Activated CD8-positive, alpha-beta memory T cell treated with anti-CD3 and anti-CD28 coated beads for 4 hours (primary cell): ENCODE data around the gene CLIP4.

ENCODE experiments used
- DNase-seq, 2 donors: peaks; one replicate each; pipeline ENCODE4 v3.0.0-alpha.2; 2020; ENCODE audit warnings: low read depth in 2 of 2

CLIP4 gene

DNA sequence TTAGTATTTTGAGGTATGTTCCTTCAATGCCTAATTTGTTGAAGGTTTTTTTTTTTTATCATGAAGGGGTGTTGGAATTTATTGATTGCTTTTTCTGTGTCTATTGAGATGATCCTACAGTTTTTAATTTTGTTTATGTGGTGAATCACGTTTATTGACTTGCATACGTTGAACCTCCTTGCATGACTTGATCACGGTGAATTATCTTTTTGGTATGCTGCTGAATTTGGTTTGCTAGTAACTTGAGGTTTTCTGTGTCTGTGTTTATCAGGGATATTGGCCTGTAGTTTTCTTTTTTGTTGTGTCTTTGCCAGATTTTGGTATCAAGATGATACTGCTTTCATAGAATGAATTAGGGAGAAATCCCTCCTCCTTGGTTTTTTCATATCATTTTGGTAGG, 23.9 kb downstream of the CLIP4 start:
- no peak for DNase-seq

DNA sequence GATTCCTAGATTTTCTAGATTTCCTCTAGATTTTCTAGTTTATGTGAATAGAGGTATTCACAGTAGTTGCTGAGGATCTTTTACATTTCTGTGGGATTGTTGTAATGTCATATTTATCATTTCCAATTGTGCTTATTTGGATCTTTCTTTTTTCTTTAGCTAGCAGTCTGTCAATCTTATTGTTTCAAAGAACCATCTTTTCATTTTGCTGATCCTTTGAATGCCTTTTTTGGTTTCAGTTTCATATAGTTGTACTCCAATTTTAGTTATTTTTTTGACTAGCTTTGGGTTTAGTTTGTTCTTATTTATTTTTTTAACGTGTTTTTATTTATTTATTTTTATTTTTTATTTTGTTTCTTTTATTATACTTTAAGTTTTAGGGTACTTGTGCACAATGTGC, 24.5 kb downstream of the CLIP4 start:
- DNase-seq = no peak

DNA sequence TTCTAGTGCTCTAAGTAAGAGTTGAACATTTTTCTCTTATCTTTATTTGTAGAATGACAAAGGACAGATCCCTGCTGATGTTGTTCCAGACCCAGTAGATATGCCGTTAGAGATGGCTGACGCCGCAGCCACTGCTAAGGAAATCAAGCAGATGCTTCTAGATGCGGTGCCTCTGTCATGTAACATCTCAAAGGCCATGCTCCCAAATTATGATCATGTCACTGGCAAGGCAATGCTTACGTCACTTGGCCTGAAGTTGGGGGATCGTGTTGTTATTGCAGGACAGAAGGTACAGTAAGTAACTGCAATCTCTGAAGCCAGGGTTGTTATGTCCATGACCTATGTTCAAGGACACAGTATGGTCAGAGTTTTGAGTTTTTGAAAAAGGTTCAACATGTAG, 28.4 kb downstream of the CLIP4 start:
- no peak for DNase-seq

DNA sequence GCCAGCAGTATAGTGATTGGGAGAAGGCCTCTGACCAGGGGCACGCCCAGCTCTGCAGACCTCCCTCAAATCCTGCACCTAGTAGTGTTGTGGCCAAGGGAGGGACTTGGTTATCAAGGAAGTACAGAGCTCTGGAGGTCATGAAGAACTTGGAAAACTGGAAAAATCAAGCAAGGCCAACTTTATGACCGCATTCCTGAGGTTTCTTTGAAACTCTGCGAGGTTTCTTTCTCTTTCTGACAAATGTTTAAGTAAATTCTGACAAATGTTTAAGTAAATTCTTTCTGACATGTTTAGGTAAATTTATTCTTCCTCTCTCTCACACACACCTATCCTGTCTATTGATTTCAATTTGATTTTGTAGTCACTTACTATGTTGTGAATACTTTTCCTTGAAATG, 31.0 kb downstream of the CLIP4 start:
- DNase-seq = no peak

DNA sequence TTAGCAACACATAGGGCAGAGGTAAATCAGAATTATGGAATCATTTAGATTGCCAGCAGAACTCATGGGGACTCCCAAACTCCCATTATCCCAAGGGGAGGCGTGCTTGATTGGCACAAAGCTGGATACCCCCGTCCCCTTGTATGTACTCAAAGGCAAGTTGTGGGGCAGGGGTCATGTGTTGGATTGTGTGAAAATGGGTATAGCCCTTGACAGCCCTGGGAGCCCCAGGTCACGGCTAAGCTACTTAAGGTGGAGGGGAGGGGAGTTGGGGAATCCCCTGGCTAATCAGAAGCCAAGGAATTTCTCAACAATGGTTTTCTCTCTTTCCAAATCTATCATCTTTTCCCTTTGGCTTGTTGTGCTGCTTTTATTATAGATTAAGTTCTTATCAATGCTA, 32.7 kb downstream of the CLIP4 start:
- no peak for DNase-seq

DNA sequence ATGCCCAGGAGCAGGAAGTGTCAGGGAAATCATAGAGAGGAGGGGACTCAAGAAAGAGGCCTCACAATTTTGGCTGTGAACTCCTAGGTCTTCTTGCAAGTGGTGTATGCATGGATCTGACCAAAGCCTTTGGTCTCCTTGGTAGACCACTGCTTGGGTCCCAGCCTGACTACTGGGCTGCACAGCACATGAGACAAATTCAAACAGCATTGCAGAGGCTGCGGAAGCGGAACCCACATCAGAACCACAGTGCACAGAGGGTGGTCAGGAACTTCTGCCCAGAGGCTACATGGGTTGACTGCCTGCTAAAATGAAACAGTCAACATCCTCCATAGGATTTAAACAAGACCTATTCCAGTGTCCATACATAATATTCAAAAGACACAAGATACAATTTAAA, 39.4 kb downstream of the CLIP4 start:
- DNase-seq = no peak

DNA sequence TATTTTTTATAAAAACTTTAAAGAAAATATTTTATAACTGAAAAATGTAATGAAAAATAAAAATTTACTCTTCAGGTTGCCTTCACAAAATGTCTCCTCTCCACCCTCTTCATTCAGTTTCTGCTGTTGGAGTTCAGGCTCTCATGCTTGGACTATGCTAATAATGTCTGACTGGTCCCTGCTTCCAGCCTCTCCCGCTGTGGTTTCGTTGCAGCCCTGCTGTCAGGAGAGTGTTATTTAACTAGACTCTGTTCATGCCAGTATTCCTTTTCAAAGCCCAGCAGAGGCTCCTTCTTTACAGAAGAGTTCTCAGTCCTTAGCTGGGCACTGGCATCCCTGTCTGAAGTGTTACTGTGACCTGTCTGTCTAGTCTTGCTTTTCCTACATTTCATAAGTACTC, 40.4 kb downstream of the CLIP4 start:
- DNase-seq = no peak

DNA sequence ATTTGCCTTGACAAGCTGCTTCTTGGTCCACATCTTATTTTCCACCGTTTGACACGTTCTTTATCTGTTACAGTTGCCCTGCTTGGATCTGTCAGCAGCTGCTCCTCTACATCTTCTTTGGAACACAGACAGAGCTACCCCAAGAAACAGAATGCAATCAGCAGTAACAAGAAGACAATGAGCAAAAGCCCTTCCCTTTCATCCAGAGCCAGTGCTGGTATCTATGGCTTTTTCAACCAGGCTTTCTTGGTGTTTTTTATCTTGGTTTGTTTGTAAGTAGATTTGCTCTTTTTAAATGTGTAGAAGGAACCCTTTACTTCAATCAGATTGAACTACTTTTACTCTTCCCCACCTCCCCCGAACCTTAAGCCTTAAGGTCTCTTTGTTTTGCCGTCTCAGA, 41.9 kb downstream of the CLIP4 start:
- no peak for DNase-seq

DNA sequence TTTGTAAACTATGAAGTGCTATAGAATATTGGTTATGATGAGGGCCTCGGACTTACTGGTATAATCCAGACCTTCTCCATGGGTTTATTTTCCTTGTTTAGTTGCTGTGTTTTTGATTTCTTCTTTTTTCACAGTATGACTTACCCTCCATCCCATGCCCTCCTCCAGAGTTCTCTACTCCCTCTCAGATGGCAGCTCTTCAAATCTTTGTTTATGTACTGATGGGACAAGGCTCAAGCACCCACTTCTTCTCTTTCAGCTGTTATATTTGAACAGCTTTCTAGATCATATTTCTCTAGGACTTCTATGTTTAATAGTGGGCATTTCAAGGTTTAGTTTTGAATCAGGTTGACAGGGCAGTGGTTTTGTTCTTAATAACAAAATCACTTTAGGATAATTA, 43.9 kb downstream of the CLIP4 start:
- no peak for DNase-seq

DNA sequence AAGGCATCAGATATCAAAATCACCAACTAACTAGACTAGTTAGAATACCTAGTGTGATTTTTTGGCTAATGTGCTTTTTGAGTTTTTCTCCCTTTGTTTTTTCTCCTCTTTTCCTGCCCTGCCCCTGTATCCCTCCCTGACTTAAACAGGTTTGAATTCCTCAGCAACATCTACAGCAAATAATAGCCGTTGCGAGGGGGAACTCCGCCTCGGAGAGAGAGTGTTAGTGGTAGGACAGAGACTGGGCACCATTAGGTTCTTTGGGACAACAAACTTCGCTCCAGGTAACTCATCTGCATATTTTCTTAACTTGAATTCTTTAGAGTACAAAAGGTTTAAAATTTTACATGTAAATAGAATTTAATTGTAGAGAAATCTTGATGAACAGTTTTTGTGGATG, 45.0 kb downstream of the CLIP4 start:
- DNase-seq = no peak

DNA sequence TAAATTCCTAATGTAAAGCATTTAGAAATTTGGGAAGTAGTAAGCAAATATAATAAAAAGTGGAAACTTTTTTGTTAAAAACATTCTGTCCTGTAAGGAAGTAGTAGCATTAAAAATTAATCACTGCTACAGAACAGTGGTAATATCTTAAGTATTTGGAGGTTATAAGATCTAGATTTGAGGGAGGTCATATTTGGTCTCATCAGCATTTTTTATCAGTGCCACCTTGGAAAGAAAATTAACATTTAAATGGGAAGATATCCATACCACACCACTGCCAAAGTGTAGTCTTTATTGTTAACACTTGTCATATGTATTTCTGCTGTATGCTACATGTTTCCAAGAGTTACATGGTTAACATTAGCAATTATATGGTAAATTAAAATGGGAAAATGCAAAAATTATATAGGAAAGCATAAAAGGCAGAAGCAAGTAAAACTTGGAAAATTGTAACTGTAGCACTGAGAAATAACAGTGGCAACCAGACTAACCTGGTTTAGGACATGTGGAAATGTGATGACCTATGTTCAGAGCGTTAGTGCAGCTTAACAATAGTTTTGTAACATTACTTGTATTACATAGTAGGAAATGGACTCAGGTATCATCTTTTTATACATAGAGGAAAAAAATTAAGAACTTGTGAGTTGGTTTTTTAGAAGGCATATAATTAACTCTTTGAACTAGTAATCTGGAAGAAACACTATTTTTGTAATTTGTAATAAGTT, 47.2 kb downstream of the CLIP4 start:
- no peak for DNase-seq

DNA sequence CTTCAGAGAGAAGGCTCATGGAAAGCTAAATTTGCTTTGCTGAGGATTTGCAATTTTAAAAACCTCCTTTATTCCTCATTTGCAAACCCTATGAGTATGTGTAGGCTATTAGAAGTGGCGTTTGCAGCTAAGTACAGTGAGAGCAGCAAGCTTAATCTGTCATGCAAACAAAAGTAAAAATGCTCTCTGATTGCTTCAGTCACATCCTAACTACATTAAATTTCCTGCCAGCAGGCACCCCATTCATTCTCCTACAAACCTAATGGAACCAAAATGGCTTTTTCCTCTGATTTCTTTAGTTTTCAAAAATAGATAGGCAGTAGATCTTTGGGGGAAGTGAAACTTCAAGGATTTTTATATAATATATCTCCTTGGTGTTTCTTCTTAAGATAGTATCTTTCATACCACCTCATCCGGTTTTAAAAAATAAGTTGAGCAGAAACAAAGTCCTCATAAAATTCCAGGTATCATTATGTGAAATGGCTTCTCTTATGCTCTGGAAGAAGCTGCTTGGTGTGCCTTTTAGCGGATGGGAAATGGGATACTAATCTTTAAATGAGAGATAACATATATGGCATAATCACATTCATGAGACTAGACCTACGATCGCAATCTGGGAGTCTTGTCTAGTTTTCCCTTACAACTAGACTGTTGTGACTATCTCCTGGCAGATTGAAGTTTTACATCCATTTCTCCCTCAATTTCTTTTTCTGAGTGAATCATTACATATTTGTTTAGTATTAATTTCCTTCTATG, 49.1 kb downstream of the CLIP4 start:
- DNase-seq = no peak

DNA sequence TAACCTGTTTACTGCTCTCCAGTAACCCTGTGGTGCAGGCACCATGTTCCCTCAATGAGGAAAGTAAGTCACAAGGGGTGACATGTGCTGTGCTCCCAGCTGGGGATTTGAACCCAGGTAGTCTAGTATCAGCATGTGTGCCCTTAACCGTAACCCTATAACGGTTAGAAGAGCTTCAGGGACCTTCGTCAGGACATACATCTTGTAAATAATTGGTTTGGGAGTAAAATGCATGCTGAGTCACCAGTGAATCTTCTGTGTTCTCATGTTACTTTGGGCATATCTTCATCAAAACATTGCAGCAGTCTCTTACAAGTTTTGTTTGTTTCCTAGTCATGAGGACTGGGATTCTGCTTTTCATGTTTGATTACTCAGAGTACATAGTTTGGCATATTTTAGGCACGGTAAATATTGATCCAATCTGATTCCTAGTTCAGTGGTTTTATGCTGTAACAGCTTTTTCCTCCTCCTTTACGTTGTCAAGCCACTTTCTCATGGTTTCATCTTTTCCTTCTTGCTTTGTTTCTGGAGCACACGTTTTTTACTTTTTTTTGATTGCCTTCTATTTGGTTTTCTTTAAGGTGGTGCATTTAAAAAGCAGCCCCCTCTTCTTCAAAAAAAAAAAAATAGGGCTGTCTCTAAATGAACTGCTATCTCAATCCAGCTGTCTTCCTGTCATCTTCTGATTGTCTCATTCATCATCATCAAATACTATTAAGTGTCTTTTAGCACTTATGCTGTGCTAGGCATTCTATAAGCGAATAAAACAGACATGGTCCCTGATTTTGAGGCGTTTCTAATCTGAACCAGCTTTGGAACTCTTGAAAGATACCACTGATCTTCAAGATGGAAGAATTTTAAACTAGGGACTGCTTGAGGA, 50.4 kb downstream of the CLIP4 start:
- no peak for DNase-seq

DNA sequence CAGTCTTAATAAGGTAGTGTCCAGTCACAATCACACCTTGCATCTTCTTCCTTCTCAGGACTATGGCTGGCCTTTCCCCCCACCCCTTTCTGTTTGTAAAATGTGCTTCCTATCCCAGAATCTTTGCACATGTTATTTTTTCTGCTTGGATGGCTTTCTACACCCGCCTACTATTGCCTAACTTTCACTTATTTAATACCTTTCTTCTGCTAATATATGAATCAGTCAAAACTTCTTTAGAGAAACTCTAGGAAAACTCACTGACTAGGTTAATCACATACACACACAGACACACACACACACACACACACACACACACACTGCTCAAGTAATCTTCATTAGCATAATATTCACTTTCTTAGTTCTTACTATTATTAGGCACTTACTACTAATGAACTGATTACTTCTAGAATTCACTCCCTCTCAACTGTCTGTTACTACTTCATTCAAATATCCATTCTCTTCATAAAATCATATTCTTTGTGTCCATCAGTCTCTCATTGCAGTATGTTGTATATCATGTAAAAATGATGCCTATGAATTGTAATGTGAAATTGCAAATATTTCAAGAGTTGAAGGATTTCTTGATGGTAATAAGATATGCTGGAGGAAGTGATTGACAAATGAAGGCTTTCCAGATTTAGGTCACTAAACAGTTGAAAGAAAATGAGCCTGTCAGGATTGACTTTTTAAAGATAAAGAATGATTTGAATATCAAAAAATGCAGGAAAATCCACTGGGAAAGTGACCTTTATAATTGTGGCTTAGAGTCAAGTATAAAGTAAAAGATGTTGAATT, 51.2 kb downstream of the CLIP4 start:
- no peak for DNase-seq

DNA sequence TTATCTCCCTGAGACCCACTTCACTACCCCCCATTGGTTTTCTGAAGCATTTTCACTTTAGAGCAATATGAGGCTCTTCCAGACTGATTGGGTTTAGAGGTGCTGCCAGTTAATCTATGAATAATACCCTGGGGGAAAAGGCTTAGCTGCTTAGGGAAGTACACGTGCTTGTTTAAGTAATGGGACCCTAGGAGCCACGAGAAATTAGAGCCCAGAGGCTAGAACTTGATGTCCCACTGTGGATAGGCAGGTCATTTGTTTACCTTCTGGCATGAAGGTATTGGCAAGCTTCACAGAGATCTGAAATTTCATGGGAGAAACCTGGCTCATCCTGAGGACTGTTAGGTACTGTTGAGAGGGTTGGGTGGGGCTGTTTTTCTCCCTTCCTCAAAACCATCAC, 59.7 kb downstream of the CLIP4 start:
- no peak for DNase-seq

DNA sequence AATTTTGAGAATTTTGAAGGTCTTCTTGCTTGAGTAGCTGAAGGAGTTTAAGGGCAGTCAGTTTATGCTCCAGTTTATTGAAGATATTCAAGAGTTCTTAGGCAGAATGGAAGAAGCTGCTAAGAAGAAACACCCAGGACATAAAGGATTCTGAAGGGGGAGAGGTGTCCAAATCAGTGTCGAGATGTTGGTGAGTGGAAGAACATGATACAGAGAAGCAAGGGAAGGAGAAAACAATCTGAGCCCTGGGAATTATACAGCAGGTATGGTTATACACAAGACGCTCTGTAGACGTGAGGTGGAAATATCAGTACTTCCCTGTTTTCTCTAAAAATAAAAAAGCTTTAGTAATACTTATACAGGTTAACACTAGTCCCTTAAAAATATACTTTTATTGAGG, 60.1 kb downstream of the CLIP4 start:
- DNase-seq = no peak

DNA sequence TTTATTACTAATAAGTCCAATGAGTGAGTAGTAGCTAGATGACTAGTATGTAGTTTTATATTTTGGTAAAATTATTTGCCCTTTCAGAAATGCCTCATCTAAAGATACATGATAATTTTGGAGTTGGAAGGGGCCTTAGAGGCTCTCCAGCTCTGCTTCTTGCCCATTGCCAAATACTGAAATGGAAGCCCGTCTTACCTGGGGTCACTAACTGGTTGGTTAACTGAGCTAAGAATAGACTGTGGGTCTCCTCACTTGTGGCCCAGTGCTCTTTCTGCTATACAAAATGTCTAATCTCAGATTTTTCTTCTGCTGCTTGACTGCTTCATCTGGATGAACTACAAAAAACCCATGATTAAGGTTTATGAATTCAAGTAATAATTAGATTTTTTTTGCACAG, 67.1 kb downstream of the CLIP4 start:
- DNase-seq = no peak

DNA sequence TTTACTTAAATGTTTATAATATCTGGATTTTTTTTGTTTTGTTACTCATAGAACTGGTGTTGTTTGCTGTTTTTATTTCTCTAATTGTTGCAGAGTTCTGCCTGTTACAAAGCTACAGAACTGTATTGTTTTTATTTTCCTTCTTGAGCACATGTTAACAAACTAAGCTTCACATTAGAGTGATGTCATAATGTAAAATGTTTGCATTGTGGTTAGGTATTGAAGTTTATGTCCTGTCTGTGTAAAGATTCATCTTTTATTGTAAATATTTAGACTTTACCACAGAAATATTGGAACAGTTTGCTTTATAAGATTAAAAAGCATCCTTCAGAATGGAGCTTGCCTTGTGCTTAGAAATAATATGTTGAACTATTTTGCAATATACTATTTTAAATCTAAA, 67.7 kb downstream of the CLIP4 start:
- DNase-seq = no peak

DNA sequence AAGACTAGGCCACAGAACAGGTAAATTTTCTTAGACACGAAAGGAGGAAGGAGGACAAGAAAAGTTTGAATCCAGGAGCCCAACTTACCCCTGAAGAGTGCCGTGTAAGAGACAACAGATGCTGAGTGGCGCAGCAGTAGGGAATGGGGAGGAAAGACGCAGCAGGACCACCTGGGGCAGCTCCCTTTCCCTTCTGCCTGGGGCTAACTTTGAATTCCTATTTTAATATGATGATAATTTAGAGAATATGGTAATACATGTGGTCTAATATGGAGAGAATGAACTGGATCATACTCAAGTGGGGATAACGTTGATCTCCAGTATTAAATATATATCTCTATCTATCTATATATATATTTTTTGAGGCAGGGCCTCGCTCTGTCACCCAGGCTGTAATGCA, 69.3 kb downstream of the CLIP4 start:
- DNase-seq = no peak

DNA sequence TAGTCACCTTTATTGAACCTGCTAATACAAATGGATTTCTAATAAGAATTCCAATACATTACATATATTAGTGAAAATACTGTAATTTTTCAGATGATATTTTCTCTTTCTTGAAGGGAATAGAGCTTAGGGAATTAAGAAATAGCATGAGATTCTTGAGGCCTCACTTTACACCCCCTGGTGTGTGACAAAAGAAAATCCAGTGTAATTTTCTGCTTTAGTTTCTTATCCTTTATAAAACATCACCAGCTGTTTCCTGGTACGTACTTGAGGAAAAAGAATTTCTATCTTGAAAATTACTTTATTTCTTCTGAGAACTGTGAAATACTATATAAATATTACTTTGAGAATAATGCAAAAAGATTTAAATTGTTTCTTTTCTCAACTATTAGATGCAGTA, 71.6 kb downstream of the CLIP4 start:
- no peak for DNase-seq

DNA sequence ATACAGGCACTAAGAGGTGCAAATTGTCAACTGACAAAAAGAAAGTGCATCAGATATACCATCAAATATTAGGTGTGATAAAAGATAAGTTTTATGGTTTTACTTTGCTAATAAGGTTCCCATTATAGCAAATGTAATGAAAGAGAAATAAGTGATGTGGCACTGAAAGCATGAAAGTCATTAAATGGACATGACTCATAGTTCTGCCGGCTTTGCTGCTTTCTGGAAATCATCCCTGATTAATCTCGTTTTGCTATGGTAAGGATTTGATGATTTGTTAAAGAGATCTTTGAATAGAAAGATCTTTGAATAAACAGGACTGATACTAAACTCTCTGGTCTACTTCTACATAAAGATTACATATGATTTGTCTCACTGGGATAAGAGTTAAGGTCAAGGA, 72.7 kb downstream of the CLIP4 start:
- DNase-seq = no peak

DNA sequence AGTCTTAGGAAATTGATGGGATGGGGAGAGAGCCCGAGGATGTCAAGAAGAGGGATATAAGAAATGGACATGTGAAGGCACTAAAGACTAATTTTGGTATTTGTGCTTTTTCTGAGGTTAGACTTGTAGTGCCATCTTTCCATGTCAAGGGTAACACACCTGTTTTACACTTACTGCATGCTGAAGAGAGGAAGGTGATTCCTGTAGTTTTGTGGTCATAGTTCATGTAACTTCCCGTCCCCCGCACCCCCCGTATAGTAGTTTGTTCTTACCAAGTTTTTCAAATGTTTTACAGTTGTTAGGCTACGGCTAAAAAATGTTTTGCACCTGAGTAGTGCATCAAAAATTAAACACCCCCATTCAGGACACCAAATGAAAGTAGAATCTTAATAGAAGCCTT, 73.8 kb downstream of the CLIP4 start:
- DNase-seq = no peak
